ENCODE data around the gene EFCAB3.
"Not testable (repeated sequence)": the region's sequence is repeated elsewhere in the genome, so short reads cannot be mapped to it uniquely, and the experiment has no call there.

Gene EFCAB3

GRCh38 chr17:62456016-62456415 lies 75.7 kb downstream of the EFCAB3 start:
- no peak for TF ChIP-seq GATA1 (IDR thresholded peaks at IDR 0.05; ENCODE audit: low read depth, low read length)
- no peak for DNase-seq

- DNase-seq = not testable (repeated sequence)
These were observed 78.1 kb downstream of the EFCAB3 start for GRCh38 chr17:62458483-62458882.

GRCh38 chr17:62464422-62464821 lies 84.1 kb downstream of the EFCAB3 start:
- DNase-seq = not testable (repeated sequence)

GRCh38 chr17:62465271-62465670 lies 84.9 kb downstream of the EFCAB3 start:
- not testable (repeated sequence) for DNase-seq

Data from erythroblast (primary cell).